Prostate gland (tissue), 2 donors: ENCODE data around the gene CPEB2. TPM values are rescaled to one million over a fixed set of nuclear protein-coding genes. Genes with fewer than 3 reads are reported as not detected.

Experiments
- DNase-seq: peaks from one replicate; pipeline ENCODE4 v3.0.0-alpha.2; 2019; ENCODE audit warnings: low spot score
- H3K27ac ChIP-seq, 2 donors: fragments of 200-600 bp; sonication (generic); 2 replicates each; pipeline ENCODE4 v1.5.1; 2017 to 2019
- H3K27me3 ChIP-seq: fragments of 200-600 bp; sonication (generic); replicated peaks from 2 replicates; pipeline ENCODE4 v1.5.1; 2019; ENCODE audit not compliant: insufficient read depth
- H3K36me3 ChIP-seq, 2 donors: fragments of 200-600 bp; sonication (generic); 1 replicate in 1 of 2; 2 replicates in 1 of 2; pipeline versions ENCODE4 v1.5.1 to v1.8.1; 2017 to 2019
- H3K4me1 ChIP-seq: fragments of 200-600 bp; sonication (generic); replicated peaks from 2 replicates; pipeline ENCODE4 v1.5.1; 2019
- H3K4me3 ChIP-seq, 2 donors: fragments of 200-600 bp; sonication (generic); 2 replicates each; pipeline ENCODE4 v1.5.1; 2017 to 2019
- H3K9me3 ChIP-seq: fragments of 200-600 bp; sonication (generic); 2 replicates; pipeline ENCODE4 v1.5.1; 2017
- POLR2A ChIP-seq: fragments of 450-650 bp; IDR thresholded peaks from one replicate; pipeline ENCODE4 v1.6.1; 2016; ENCODE audit warnings: antibody characterized with exemption, mild to moderate bottlenecking
- POLR2AphosphoS5 ChIP-seq: sonication (generic); formaldehyde crosslinking; IDR thresholded peaks from one replicate; pipeline ENCODE4 v1.6.1; 2017; ENCODE audit warnings: antibody characterized with exemption
- WGBS: methylation state at CpG from one replicate; pipeline ENCODE4 v1.1.5; 2018; 5-methylcytosine and 5-hydroxymethylcytosine counted together
- intact Hi-C: fragments of 100-400 bp; cut with DNase I; formaldehyde crosslinking; loops from one replicate; pipeline ENCODE4 v1.14.2; 2022
- total RNA-seq, 2 donors: library from RNA; depleted of rRNA; stranded (reverse); fragments of >200 nt; gene quantifications; one replicate each; pipeline ENCODE4 v1.1.0, GENCODE V29; 2016
- TF ChIP-seq, protein P1 (sequence below), 4 experiments: fragments of 200-600 bp in 2 of 4; fragments of 450-650 bp in 2 of 4; sonication (generic) in 2 of 4; IDR thresholded peaks; 1 replicate in 3 of 4; 2 replicates in 1 of 4; pipeline ENCODE4 v1.5.1; 2016 to 2019; ENCODE audit warnings: antibody characterized with exemption in 4 of 4, mild to moderate bottlenecking in 2 of 4, moderate library complexity in 2 of 4

CPEB2 gene
- total RNA-seq, 2 donors from 2014 or later: 14.5 to 47.3 TPM

- H3K4me3 ChIP-seq: no peak overlapping the region
Measured at GRCh38 chr4:15006416-15007024, 4.2 kb downstream of the CPEB2 start.

DNA sequence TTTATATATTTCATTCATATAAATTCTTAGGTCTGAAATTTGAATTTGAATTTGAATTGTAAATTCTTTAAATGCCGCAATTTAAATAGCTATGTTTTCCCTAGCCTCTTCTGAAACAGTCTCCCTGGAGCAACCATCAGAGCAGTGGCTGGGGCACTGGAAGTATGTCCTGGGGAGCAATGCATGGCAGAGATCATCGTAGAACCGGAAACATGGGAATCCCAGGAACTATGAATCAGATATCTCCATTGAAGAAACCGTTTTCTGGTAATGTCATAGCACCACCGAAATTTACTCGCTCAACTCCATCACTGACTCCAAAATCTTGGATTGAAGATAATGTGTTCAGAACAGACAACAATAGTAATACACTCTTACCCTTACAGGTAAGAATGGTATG lies 4.9 kb downstream of the CPEB2 start:
- Histone ChIP-seq H3K4me1 (no peaks in the 10 kb centered on the region), H3K27ac (no peak overlapping the region), H3K4me3 (no peak overlapping the region), H3K9me3 (no peaks in the 10 kb centered on the region), H3K36me3 (no peaks in the 10 kb centered on the region), H3K27me3 (no peaks in the 10 kb centered on the region)
- no peak for DNase-seq
- intact Hi-C loops: loop anchor here (5.0 to 10.0 kb wide), 5 partner anchors 142 to 648 kb away; partner anchors contain the start of gene FBXL5
- TF ChIP-seq POLR2AphosphoS5: no peak
- WGBS: 92% methylated on average over 6 of the region's 6 CpGs

More at GRCh38 chr4:15006416-15007024, 4.2 kb downstream of the CPEB2 start:
- 48% methylated on average over 2 of the region's 2 CpGs for WGBS
- Histone ChIP-seq H3K9me3 (no peaks in the 10 kb centered on the region), H3K27me3 (no peaks in the 10 kb centered on the region), H3K27ac (no peak overlapping the region), H3K36me3 (no peaks in the 10 kb centered on the region), H3K4me1 (no peaks in the 10 kb centered on the region)
- DNase-seq: no peak
- intact Hi-C loops: loop anchor here (5.0 to 10.0 kb wide), 5 partner anchors 142 to 648 kb away; partner anchors contain the start of gene FBXL5
- TF ChIP-seq, protein P1, sequence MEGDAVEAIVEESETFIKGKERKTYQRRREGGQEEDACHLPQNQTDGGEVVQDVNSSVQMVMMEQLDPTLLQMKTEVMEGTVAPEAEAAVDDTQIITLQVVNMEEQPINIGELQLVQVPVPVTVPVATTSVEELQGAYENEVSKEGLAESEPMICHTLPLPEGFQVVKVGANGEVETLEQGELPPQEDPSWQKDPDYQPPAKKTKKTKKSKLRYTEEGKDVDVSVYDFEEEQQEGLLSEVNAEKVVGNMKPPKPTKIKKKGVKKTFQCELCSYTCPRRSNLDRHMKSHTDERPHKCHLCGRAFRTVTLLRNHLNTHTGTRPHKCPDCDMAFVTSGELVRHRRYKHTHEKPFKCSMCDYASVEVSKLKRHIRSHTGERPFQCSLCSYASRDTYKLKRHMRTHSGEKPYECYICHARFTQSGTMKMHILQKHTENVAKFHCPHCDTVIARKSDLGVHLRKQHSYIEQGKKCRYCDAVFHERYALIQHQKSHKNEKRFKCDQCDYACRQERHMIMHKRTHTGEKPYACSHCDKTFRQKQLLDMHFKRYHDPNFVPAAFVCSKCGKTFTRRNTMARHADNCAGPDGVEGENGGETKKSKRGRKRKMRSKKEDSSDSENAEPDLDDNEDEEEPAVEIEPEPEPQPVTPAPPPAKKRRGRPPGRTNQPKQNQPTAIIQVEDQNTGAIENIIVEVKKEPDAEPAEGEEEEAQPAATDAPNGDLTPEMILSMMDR (IDR thresholded peaks at IDR 0.05): peak in 2 of 4 experiments; percentile 34 to 57
- TF ChIP-seq POLR2AphosphoS5 (no peak), POLR2A (no peak)

- H3K4me3 ChIP-seq: no peak overlapping the region
- no peaks in the 10 kb centered on the region for H3K27me3 ChIP-seq
- intact Hi-C loops: no loop called here
- H3K27ac ChIP-seq: peak overlapping the region; percentile 13 to 16
- H3K9me3 ChIP-seq: no peaks in the 10 kb centered on the region
- no peaks in the 10 kb centered on the region for H3K36me3 ChIP-seq
- no peak for DNase-seq
- H3K4me1 ChIP-seq: no peaks in the 10 kb centered on the region
- TF ChIP-seq POLR2AphosphoS5 (no peak), POLR2A (no peak)
- TF ChIP-seq, protein P1 (IDR thresholded peaks at IDR 0.05): no peak
Measured at GRCh38 chr4:15010038-15010585, 7.8 kb downstream of the CPEB2 start.

DNA sequence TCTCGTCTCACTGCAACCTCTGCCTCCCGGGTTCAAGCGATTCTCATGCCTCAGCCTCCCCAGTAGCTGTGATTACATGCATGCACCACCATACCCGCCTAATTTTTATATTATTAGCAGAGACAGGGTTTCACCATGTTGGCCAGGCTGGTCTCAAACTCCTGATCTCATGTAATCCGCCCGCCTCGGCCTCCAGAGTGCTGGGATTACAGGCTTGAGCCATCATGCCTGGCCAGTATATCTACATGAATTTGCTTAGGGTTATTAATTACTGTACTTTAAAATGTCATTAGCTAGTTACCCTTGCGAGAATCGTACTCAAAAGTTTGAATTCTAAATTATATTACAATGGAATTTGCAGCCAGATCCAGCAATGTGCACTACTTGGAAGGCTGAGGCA lies 8.9 kb downstream of the CPEB2 start:
- 96% methylated on average over 9 of the region's 9 CpGs for WGBS
- no peaks in the 10 kb centered on the region for H3K36me3 ChIP-seq
- intact Hi-C loops: no loop called here
- no peak for DNase-seq
- TF ChIP-seq, protein P1 (IDR thresholded peaks at IDR 0.05): no peak
- TF ChIP-seq POLR2A (no peak), POLR2AphosphoS5 (no peak)
- no peaks in the 10 kb centered on the region for H3K9me3 ChIP-seq
- H3K4me1 ChIP-seq: no peaks in the 10 kb centered on the region
- H3K4me3 ChIP-seq: no peak overlapping the region
- H3K27ac ChIP-seq: no peak overlapping the region
- H3K27me3 ChIP-seq: no peaks in the 10 kb centered on the region

- Histone ChIP-seq H3K27me3 (no peaks in the 10 kb centered on the region), H3K27ac (no peak overlapping the region), H3K4me1 (no peaks in the 10 kb centered on the region), H3K4me3 (no peak overlapping the region), H3K9me3 (no peaks in the 10 kb centered on the region), H3K36me3 (no peaks in the 10 kb centered on the region)
- no peak for DNase-seq
- no peak for TF ChIP-seq POLR2AphosphoS5
- no peak for TF ChIP-seq POLR2A
- WGBS: 77% methylated on average over 3 of the region's 3 CpGs
- intact Hi-C loops: no loop called here
Measured at GRCh38 chr4:15012017-15012788, 9.9 kb downstream of the CPEB2 start.
